Tibial nerve (tissue), 3 donors: Measurements from ENCODE around the gene ATP7B.

Experiments used
- POLR2A ChIP-seq, 2 donors: fragments of 450-650 bp; IDR thresholded peaks; one replicate each; pipeline ENCODE4 v1.6.1; 2017; ENCODE audit warnings: antibody characterized with exemption in 2 of 2, mild to moderate bottlenecking in 2 of 2, moderate library complexity in 2 of 2
- TF ChIP-seq, protein P1 (sequence below), 5 experiments: fragments of 200-600 bp in 3 of 5; fragments of 450-650 bp in 2 of 5; sonication (generic) in 3 of 5; IDR thresholded peaks; one replicate each; pipeline ENCODE4 v1.5.1; 2016 to 2019; ENCODE audit warnings: antibody characterized with exemption in 5 of 5, mild to moderate bottlenecking in 3 of 5, moderate library complexity in 2 of 5

DNA sequence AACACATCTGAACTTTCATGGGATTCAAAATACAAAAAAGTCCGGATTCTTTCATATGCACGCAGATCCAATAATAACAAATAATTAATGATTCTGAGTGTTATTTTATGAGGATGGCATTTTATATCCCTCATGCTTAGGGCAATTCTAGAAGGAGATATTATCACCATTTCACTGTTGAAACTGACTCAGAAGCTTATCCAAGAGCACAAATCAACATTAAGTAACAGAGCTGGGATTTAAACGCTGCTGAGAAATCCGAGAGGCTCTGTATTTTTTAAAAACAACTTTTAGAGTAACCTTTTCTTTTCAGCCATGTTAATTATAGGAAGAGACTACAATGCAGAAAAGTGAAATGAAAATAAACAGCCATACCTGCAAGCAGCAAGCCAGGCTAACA is 30.3 kb downstream of the ATP7B start:
- no peak for TF ChIP-seq POLR2A (IDR thresholded peaks at IDR 0.05)
- TF ChIP-seq, protein P1, sequence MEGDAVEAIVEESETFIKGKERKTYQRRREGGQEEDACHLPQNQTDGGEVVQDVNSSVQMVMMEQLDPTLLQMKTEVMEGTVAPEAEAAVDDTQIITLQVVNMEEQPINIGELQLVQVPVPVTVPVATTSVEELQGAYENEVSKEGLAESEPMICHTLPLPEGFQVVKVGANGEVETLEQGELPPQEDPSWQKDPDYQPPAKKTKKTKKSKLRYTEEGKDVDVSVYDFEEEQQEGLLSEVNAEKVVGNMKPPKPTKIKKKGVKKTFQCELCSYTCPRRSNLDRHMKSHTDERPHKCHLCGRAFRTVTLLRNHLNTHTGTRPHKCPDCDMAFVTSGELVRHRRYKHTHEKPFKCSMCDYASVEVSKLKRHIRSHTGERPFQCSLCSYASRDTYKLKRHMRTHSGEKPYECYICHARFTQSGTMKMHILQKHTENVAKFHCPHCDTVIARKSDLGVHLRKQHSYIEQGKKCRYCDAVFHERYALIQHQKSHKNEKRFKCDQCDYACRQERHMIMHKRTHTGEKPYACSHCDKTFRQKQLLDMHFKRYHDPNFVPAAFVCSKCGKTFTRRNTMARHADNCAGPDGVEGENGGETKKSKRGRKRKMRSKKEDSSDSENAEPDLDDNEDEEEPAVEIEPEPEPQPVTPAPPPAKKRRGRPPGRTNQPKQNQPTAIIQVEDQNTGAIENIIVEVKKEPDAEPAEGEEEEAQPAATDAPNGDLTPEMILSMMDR (IDR thresholded peaks at IDR 0.05), result no peak
